ENCODE measurements around the gene F13A1. TPM values are rescaled to one million over a fixed set of nuclear protein-coding genes. Genes with fewer than 3 reads are reported as not detected.

The F13A1 gene
- total RNA-seq, 2 experiments from 2014 or later: not detected

DNA sequence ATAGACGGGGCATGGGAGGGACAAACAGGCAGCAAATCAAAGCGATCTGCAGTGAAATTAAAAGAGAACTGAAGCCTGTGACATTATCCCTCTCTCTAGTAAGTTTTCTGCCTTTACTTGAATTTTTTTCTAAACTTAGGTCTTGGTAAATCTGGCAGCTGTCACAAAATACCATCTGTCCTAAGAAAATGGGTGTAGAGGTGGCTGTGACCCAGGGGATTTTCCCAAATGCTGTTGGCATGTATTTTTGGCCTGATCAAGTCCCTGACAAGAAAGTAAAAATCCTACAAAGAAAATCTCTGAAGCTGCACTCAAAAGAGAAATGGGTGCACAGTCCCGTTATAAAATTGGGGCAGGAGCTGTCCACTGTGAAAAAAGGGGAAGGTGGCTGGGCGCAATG, 30.2 kb upstream of the F13A1 start:
- peaks cover 21% of the 10 kb centered on the region for H3K27me3 Mint-ChIP-seq
- TF ChIP-seq, protein P1, sequence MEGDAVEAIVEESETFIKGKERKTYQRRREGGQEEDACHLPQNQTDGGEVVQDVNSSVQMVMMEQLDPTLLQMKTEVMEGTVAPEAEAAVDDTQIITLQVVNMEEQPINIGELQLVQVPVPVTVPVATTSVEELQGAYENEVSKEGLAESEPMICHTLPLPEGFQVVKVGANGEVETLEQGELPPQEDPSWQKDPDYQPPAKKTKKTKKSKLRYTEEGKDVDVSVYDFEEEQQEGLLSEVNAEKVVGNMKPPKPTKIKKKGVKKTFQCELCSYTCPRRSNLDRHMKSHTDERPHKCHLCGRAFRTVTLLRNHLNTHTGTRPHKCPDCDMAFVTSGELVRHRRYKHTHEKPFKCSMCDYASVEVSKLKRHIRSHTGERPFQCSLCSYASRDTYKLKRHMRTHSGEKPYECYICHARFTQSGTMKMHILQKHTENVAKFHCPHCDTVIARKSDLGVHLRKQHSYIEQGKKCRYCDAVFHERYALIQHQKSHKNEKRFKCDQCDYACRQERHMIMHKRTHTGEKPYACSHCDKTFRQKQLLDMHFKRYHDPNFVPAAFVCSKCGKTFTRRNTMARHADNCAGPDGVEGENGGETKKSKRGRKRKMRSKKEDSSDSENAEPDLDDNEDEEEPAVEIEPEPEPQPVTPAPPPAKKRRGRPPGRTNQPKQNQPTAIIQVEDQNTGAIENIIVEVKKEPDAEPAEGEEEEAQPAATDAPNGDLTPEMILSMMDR (IDR thresholded peaks at IDR 0.05): no peak
- DNase-seq: no peak
- no peaks in the 10 kb centered on the region for H3K4me1 Mint-ChIP-seq (ENCODE audit: low read depth)
- ATAC-seq: no peak
- no peak overlapping the region for H3K27ac Mint-ChIP-seq
- H3K4me3 Mint-ChIP-seq: no peak overlapping the region
- ChIA-PET CTCF (no interaction called here), POLR2A (no interaction called here)
- no peaks in the 10 kb centered on the region for H3K36me3 Mint-ChIP-seq (ENCODE audit: low read depth)
- no peaks in the 10 kb centered on the region for H3K9me3 Mint-ChIP-seq
- intact Hi-C loops (cut with micrococcal nuclease): no loop called here

DNA sequence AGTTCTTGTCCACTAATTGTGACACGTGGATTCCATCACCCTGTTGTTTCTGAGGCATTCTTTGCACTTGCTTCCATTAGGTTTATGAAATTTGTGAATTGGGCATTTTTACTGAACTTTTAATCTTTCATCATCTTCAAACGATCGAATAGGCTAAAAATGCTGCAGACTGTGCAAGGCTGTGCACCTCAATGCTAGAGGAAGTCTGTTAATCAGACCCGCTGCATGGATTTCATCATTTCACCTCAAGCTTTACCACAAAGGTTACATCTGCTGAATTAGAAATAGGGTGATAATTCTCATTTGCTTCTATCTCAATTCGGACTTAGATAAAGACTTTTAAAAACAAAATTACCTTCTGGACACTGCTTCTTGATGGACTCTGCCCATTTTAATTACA, 27.8 kb upstream of the F13A1 start:
- Mint-ChIP-seq H3K27ac (no peak overlapping the region), H3K27me3 (peaks cover 17% of the 10 kb centered on the region), H3K4me3 (no peak overlapping the region), H3K9me3 (no peaks in the 10 kb centered on the region), H3K4me1 (ENCODE audit: low read depth) (no peaks in the 10 kb centered on the region), H3K36me3 (ENCODE audit: low read depth) (no peaks in the 10 kb centered on the region)
- intact Hi-C loops (cut with micrococcal nuclease): no loop called here
- ChIA-PET POLR2A (no interaction called here), CTCF (interaction anchor here (0.8 kb wide), 1 partner anchor 16 kb away, joined by 3 read pairs; no protein-coding TSS in a partner anchor)
- DNase-seq: no peak
- ATAC-seq: no peak
- TF ChIP-seq, protein P1 (IDR thresholded peaks at IDR 0.05): no peak

DNA sequence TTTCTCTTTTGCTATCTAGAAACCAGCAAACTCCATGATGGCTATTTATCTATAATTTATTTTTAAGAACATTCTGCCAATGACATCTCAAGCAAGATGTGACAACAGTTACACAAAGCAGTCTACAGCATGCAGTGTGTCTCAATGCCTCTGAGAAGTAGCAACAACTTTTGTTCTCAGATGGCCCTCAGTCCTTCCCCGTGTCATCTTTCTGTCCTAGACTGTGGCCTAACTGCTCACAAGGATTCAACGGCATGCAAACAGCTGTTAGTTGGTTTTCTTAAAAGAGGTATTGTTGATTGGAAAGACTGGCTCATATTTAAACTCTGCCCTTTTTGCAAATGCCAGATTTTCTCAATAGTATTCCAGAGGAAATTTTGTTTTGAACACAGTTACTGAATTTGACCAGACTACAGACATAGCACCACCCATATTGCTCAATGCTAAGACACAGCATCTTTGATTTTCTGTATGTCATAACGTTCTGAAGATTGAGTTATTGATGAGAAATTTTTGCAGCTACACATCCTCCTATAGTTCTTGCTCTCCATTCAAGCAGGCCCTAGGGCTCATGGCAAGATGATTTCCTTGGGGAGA, 26.1 kb upstream of the F13A1 start:
- H3K9me3 Mint-ChIP-seq: no peaks in the 10 kb centered on the region
- POLR2A ChIA-PET: no interaction called here
- no peak overlapping the region for H3K27ac Mint-ChIP-seq
- intact Hi-C loops (cut with micrococcal nuclease): no loop called here
- TF ChIP-seq, protein P1 (IDR thresholded peaks at IDR 0.05): no peak
- no peak overlapping the region for H3K4me3 Mint-ChIP-seq
- DNase-seq (no peak), ATAC-seq (no peak)
- H3K36me3 Mint-ChIP-seq (ENCODE audit: low read depth): no peaks in the 10 kb centered on the region
- peaks cover 19% of the 10 kb centered on the region for H3K27me3 Mint-ChIP-seq
- CTCF ChIA-PET: interaction anchor here (0.6 to 1.6 kb wide), 2 partner anchors 147 to 201 kb away, joined by 3 read pairs; no protein-coding TSS in a partner anchor
- no peaks in the 10 kb centered on the region for H3K4me1 Mint-ChIP-seq (ENCODE audit: low read depth)

DNA sequence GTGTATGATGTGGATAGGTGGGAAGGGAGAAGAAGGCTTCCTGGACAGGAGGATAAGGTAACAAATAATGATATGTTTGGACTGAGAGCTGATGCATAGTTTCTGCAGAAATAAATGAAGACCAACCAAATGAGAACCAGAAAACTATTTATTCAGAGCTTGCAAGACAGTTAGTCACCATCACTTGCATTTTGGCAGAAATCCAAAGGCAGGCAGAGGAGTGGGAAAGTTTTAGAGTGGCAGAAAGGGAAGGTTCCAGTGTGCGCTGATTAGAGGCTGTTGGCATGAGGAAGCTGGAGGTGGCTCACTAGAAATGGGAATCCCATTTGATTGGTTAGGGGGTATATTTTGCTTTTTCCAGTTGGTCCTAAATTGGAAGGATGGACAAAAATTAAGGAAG, 13.0 kb upstream of the F13A1 start:
- Mint-ChIP-seq H3K27me3 (peaks cover 2% of the 10 kb centered on the region), H3K9me3 (no peaks in the 10 kb centered on the region), H3K36me3 (ENCODE audit: low read depth) (no peaks in the 10 kb centered on the region), H3K4me3 (no peak overlapping the region), H3K4me1 (ENCODE audit: low read depth) (peaks cover 6% of the 10 kb centered on the region), H3K27ac (no peak overlapping the region)
- ChIA-PET CTCF (no interaction called here), POLR2A (no interaction called here)
- no peak for ATAC-seq
- intact Hi-C loops (cut with micrococcal nuclease): no loop called here
- DNase-seq: no peak
- TF ChIP-seq, protein P1 (IDR thresholded peaks at IDR 0.05): no peak

DNA sequence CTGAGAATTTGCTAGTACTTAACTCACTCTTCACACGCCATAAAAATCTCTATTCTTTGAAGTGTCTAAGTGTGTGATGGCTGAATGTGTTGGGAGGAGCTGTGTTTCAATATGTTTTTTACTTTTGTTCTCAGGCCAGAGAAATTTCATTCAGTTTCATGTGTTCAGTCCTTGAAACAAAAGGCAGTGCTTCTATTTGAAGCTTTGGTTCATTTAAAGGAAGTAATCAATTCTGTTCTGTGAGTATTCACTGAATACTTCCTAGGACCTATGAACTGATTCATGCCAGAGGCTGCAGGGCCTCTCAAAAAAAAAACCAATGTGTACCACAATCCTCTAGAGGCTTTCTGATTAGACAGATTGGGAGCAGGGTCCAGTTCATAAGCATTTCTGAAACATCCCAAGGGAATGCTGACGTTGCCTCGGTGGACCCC, 12.4 kb upstream of the F13A1 start:
- peaks cover 6% of the 10 kb centered on the region for H3K4me1 Mint-ChIP-seq (ENCODE audit: low read depth)
- ChIA-PET POLR2A (no interaction called here), CTCF (interaction anchor here (0.8 kb wide), 1 partner anchor 16 kb away, joined by 3 read pairs; no protein-coding TSS in a partner anchor)
- DNase-seq (no peak), ATAC-seq (no peak)
- H3K36me3 Mint-ChIP-seq (ENCODE audit: low read depth): no peaks in the 10 kb centered on the region
- H3K27ac Mint-ChIP-seq: no peak overlapping the region
- TF ChIP-seq, protein P1 (IDR thresholded peaks at IDR 0.05): no peak
- no peaks in the 10 kb centered on the region for H3K9me3 Mint-ChIP-seq
- peaks cover 2% of the 10 kb centered on the region for H3K27me3 Mint-ChIP-seq
- H3K4me3 Mint-ChIP-seq: no peak overlapping the region
- intact Hi-C loops (cut with micrococcal nuclease): no loop called here

All from activated CD8-positive, alpha-beta T cell treated with anti-CD3 and anti-CD28 coated beads for 36 hours (primary cell).